Measurements from ENCODE around the gene CCNB3. TPM values are rescaled to one million over a fixed set of nuclear protein-coding genes. Genes with fewer than 3 reads are reported as not detected.

Gene CCNB3
- 0.66 TPM for total RNA-seq (ENCODE audit: unreplicated experiment)
- long read RNA-seq = 0 reads

DNA sequence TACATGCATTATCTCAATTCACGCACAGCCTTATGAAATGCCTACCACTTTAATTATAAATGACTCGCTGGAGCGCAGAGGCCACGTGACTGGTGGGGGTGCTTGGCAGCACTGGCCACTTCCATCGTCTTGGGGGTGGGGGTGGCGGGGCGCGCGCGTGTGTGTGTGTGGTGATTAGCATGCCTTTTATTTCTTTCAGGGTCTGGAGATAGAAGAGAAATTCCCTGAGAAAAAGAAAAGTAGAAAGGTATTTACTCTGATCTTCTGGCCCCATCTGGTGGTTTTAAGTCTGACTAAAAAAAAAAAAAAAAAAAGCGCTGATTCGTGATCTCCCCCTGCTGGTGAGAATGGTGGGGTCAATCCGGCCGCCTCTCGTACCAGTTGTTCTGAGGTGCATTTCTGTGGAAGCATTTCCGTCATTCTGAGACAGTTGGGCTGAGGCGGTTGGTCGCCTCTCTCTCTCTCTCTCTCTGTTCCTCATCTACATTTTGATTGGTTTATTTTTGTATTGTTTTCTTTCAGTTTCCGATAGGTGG, at the start of gene CCNB3:
Gene CCNB3, plus strand, starts transcription at position 402 of the 536 bp plus-strand sequence. CDS start 80,399 bp downstream, outside the sequence.
- Mint-ChIP-seq H3K27ac (ENCODE audit: unreplicated experiment) (peak within 1 kb of the TSS; percentile 88), H3K9me3 (ENCODE audit: unreplicated experiment) (peaks cover 3% of the 10 kb centered on the region), H3K27me3 (ENCODE audit: unreplicated experiment) (no peaks in the 10 kb centered on the region), H3K36me3 (ENCODE audit: unreplicated experiment) (no peaks in the 10 kb centered on the region), H3K4me3 (ENCODE audit: unreplicated experiment) (peak within 1 kb of the TSS; percentile 85), H3K4me1 (ENCODE audit: low read depth, unreplicated experiment) (peaks cover 4% of the 10 kb centered on the region)
- DNase-seq = peak; percentile 58
- TF ChIP-seq, protein P1, sequence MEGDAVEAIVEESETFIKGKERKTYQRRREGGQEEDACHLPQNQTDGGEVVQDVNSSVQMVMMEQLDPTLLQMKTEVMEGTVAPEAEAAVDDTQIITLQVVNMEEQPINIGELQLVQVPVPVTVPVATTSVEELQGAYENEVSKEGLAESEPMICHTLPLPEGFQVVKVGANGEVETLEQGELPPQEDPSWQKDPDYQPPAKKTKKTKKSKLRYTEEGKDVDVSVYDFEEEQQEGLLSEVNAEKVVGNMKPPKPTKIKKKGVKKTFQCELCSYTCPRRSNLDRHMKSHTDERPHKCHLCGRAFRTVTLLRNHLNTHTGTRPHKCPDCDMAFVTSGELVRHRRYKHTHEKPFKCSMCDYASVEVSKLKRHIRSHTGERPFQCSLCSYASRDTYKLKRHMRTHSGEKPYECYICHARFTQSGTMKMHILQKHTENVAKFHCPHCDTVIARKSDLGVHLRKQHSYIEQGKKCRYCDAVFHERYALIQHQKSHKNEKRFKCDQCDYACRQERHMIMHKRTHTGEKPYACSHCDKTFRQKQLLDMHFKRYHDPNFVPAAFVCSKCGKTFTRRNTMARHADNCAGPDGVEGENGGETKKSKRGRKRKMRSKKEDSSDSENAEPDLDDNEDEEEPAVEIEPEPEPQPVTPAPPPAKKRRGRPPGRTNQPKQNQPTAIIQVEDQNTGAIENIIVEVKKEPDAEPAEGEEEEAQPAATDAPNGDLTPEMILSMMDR (IDR thresholded peaks at IDR 0.05; ENCODE audit: partially characterized antibody, unreplicated experiment) = peak; percentile 72

- TF ChIP-seq, protein P1 (IDR thresholded peaks at IDR 0.05; ENCODE audit: partially characterized antibody, unreplicated experiment) = no peak
- Mint-ChIP-seq H3K9me3 (ENCODE audit: unreplicated experiment) (no peaks in the 10 kb centered on the region), H3K4me3 (ENCODE audit: unreplicated experiment) (no peak overlapping the region)
These were observed 46.9 kb upstream of the CCNB3 start for GRCh38 chrX:50157545-50158135.

DNA sequence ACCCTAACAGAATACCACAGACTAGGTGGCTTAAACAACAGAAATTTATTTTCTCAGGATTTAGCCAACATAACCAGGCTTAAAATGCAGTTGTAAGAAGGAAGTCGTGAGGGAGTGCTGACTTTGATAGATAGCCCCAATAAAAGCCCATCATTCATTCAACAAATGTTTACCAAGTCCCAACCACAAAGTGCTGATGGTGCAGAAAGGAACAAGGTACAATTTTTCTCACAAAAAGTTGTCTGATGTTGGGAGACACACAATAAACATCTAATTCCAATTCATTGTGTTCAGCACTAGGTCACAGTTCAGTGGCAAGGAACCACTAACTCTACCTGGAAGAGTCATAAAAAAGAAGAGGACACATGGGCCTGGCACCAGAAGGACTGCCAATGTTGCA, 46.0 kb upstream of the CCNB3 start:
- Mint-ChIP-seq H3K9me3 (ENCODE audit: unreplicated experiment) (no peaks in the 10 kb centered on the region), H3K4me3 (ENCODE audit: unreplicated experiment) (no peak overlapping the region), H3K27me3 (ENCODE audit: unreplicated experiment) (no peaks in the 10 kb centered on the region), H3K4me1 (ENCODE audit: low read depth, unreplicated experiment) (no peaks in the 10 kb centered on the region), H3K27ac (ENCODE audit: unreplicated experiment) (no peak overlapping the region), H3K36me3 (ENCODE audit: unreplicated experiment) (peaks cover 5% of the 10 kb centered on the region)
- no peak for DNase-seq
- TF ChIP-seq, protein P1 (IDR thresholded peaks at IDR 0.05; ENCODE audit: partially characterized antibody, unreplicated experiment) = no peak

More at GRCh38 chrX:50157545-50158135, 46.9 kb upstream of the CCNB3 start:
- no peaks in the 10 kb centered on the region for H3K4me1 Mint-ChIP-seq (ENCODE audit: low read depth, unreplicated experiment)
- no peak overlapping the region for H3K27ac Mint-ChIP-seq (ENCODE audit: unreplicated experiment)
- peaks cover 5% of the 10 kb centered on the region for H3K36me3 Mint-ChIP-seq (ENCODE audit: unreplicated experiment)
- no peaks in the 10 kb centered on the region for H3K27me3 Mint-ChIP-seq (ENCODE audit: unreplicated experiment)
- no peak for DNase-seq

DNA sequence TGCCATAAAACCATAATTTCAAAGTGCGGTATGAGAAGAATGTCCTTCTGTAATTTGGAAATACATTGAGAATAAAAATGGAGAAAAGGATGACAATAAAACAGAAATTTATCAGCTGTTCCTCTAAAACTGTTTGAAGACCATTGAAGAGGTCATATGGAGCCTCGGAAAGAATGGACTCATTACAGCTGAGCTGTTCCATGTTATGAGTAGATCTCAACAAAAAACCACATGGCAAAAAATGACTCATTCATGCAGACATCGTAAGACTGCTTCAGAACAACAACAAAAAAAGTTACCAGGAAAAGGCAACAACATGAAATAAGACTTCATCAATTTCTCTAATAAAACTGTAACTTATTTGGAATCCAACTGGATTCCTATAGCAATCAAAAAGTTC, 43.4 kb upstream of the CCNB3 start:
- Mint-ChIP-seq H3K4me1 (ENCODE audit: low read depth, unreplicated experiment) (no peaks in the 10 kb centered on the region), H3K36me3 (ENCODE audit: unreplicated experiment) (no peaks in the 10 kb centered on the region), H3K27ac (ENCODE audit: unreplicated experiment) (no peak overlapping the region), H3K27me3 (ENCODE audit: unreplicated experiment) (no peaks in the 10 kb centered on the region), H3K9me3 (ENCODE audit: unreplicated experiment) (no peaks in the 10 kb centered on the region), H3K4me3 (ENCODE audit: unreplicated experiment) (no peak overlapping the region)
- no peak for DNase-seq
- TF ChIP-seq, protein P1 (IDR thresholded peaks at IDR 0.05; ENCODE audit: partially characterized antibody, unreplicated experiment) = no peak

- Mint-ChIP-seq H3K9me3 (ENCODE audit: unreplicated experiment) (no peaks in the 10 kb centered on the region), H3K27ac (ENCODE audit: unreplicated experiment) (no peak overlapping the region), H3K27me3 (ENCODE audit: unreplicated experiment) (no peaks in the 10 kb centered on the region), H3K36me3 (ENCODE audit: unreplicated experiment) (no peaks in the 10 kb centered on the region), H3K4me3 (ENCODE audit: unreplicated experiment) (no peak overlapping the region), H3K4me1 (ENCODE audit: low read depth, unreplicated experiment) (no peaks in the 10 kb centered on the region)
- TF ChIP-seq, protein P1 (IDR thresholded peaks at IDR 0.05; ENCODE audit: partially characterized antibody, unreplicated experiment) = no peak
- DNase-seq = no peak
These were observed 38.8 kb upstream of the CCNB3 start for GRCh38 chrX:50165727-50166126.
